ENCODE data around the gene ZPR1.
A peak's percentile ranks its signal among the peaks of the same experiment; 100 is the strongest.

GRCh38 chr11:116736763-116737162 is 51.1 kb downstream of the ZPR1 start:
- TF ChIP-seq, protein P1, sequence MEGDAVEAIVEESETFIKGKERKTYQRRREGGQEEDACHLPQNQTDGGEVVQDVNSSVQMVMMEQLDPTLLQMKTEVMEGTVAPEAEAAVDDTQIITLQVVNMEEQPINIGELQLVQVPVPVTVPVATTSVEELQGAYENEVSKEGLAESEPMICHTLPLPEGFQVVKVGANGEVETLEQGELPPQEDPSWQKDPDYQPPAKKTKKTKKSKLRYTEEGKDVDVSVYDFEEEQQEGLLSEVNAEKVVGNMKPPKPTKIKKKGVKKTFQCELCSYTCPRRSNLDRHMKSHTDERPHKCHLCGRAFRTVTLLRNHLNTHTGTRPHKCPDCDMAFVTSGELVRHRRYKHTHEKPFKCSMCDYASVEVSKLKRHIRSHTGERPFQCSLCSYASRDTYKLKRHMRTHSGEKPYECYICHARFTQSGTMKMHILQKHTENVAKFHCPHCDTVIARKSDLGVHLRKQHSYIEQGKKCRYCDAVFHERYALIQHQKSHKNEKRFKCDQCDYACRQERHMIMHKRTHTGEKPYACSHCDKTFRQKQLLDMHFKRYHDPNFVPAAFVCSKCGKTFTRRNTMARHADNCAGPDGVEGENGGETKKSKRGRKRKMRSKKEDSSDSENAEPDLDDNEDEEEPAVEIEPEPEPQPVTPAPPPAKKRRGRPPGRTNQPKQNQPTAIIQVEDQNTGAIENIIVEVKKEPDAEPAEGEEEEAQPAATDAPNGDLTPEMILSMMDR (IDR thresholded peaks at IDR 0.05) = peak in 1 of 4 donors; percentile 5
- TF ChIP-seq POLR2A (IDR thresholded peaks at IDR 0.05) = no peak
